RWPE1 (cell line): ENCODE measurements around the gene NTNG2.

Experiments
- CTCF ChIA-PET: fragments of 350-600 bp; sonication (Branson Sonifier 250); formaldehyde crosslinking; extraction: SDS; loops from one replicate; lab custom pipeline; 2021; lab: Yijun Ruan, JAX
- POLR2A ChIA-PET: fragments of 400-600 bp; formaldehyde crosslinking; extraction: SDS; loops from one replicate; lab custom pipeline; 2020; ENCODE audit warnings: antibody characterized with exemption; ENCODE audit not compliant: low non-redundant PET; lab: Yijun Ruan, JAX
- DNase-seq: peaks from one replicate; pipeline ENCODE4 v3.0.0; 2012; ENCODE audit warnings: low spot score
- H3K27ac ChIP-seq: fragments of 450-650 bp; 2 replicates; pipeline ENCODE4 v1.5.1; 2017
- TF ChIP-seq, protein P1 (sequence below): fragments of 450-650 bp; conservative IDR thresholded peaks from 2 replicates; pipeline ENCODE4 v1.5.1; 2017; ENCODE audit warnings: low read depth, mild to moderate bottlenecking

NTNG2 gene

DNA sequence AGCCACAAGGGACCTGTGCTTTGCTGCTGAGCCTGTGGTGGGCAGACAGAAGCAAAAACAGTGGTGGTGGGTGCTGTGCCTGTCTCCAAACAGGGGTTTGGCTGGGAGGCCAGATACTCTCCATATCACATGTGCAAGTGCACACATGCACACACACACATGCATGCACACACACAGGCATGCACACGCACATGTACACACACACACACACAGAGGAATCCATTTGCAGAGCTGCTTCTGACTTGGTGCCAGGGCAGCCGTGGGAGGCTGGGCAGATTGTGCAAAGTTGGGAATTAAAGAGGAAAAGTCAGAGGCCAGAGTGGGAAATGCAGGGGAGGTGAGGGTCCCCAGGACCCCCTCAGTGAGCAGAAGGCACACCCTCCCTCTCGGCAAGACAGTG is 71.3 kb downstream of the NTNG2 start:
- CTCF ChIA-PET = interaction anchor here (0.6 to 2.2 kb wide), 6 partner anchors 51 to 478 kb away, joined by 3 to 5 read pairs (median 3); no protein-coding TSS in a partner anchor
- POLR2A ChIA-PET = no interaction called here
- TF ChIP-seq, protein P1, sequence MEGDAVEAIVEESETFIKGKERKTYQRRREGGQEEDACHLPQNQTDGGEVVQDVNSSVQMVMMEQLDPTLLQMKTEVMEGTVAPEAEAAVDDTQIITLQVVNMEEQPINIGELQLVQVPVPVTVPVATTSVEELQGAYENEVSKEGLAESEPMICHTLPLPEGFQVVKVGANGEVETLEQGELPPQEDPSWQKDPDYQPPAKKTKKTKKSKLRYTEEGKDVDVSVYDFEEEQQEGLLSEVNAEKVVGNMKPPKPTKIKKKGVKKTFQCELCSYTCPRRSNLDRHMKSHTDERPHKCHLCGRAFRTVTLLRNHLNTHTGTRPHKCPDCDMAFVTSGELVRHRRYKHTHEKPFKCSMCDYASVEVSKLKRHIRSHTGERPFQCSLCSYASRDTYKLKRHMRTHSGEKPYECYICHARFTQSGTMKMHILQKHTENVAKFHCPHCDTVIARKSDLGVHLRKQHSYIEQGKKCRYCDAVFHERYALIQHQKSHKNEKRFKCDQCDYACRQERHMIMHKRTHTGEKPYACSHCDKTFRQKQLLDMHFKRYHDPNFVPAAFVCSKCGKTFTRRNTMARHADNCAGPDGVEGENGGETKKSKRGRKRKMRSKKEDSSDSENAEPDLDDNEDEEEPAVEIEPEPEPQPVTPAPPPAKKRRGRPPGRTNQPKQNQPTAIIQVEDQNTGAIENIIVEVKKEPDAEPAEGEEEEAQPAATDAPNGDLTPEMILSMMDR = no peak
- DNase-seq = no peak
- H3K27ac ChIP-seq = no peak overlapping the region

DNA sequence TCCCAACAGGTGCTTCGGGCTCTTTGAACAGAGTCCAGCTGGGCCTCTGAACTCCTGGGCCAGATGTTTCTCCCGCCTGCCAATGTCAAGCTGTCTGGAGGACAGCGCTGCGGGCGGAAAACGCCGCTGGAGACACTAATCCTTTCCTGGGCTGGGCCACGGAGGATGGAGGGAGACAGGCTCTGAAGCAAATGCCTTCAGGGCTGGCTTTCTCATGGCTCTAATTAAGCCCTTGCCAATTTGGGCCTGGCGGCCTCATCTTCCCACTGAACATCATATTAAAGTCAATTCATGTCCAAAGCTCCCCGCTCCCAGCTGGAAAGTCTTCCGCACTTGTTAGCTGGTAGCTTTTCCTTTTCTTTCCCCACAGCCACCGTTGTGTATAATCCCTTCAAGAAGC is 72.7 kb downstream of the NTNG2 start:
- no peak for DNase-seq
- ChIA-PET CTCF (interaction anchor here (0.8 to 3.4 kb wide), 5 partner anchors 9 to 494 kb away, joined by 3 to 44 read pairs (median 5); no protein-coding TSS in a partner anchor), POLR2A (no interaction called here)
- TF ChIP-seq, protein P1 = no peak
- H3K27ac ChIP-seq = no peak overlapping the region

DNA sequence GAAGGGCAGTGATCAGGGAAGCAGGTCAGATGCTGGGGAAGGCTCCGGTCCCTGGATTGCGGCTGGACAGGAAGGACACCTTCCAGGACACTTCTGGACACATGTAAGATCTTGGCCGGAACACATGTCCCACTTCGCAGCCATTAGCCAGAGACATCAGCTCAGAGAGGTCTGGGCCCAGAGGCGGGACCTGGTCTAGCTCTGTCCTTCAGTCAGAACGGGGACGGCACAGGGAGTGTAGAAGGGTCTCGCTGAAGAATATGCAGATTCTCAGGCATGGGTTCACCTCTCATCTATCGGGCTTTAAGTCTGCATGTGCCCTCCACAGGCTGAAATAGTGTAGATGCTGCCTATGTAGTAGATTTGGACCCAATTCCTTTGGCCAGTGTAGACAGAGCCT is 73.3 kb downstream of the NTNG2 start:
- no peak overlapping the region for H3K27ac ChIP-seq
- CTCF ChIA-PET = interaction anchor here (0.7 to 3.4 kb wide), 5 partner anchors 66 to 1872 kb away, joined by 3 to 44 read pairs (median 7); no protein-coding TSS in a partner anchor
- POLR2A ChIA-PET = no interaction called here
- DNase-seq = no peak
- TF ChIP-seq, protein P1 = no peak

DNA sequence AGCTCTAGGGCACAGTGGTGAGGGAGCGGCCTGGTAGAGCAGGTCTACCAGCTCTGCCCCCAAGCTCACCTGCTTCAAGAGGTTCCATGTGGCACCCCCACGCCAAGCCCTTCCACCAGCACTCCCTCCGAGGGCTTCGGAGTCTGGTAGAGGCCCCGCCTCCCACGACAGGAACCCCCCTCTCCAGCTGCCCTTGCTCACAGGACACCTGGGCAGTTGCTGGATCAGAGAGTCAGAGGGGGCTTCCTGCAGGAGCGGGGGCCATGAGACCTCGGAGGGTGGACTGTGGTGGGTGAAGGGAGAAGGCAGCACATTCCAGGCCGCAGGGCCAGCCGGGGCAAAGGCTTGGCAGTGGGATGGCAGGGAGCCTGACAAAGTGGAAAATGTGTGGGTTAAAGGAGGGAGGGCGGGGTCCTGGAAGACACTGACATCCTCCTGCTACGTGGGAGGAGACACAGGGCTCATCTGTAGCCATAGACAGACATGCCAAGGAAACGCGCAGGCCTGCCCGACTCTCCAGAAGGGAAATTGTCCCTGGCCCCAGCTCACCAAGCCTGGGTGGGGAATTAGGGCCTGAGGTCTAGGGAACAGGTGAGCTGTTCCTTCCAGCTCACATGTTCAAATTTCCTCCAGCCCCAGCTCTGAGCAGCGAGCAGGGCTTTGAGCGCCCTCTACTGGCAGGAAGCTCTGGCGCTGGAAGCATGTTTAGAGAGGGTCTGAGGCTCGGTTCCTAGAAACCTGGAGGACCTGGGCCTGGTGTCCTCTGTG is 74.2 kb downstream of the NTNG2 start:
- TF ChIP-seq, protein P1 = peak; percentile 100
- H3K27ac ChIP-seq = no peak overlapping the region
- ChIA-PET POLR2A (no interaction called here), CTCF (interaction anchor here (0.5 to 3.4 kb wide), 47 partner anchors 8 to 1876 kb away, joined by 3 to 44 read pairs (median 4); no protein-coding TSS in a partner anchor)
- peak; percentile 90 for DNase-seq

DNA sequence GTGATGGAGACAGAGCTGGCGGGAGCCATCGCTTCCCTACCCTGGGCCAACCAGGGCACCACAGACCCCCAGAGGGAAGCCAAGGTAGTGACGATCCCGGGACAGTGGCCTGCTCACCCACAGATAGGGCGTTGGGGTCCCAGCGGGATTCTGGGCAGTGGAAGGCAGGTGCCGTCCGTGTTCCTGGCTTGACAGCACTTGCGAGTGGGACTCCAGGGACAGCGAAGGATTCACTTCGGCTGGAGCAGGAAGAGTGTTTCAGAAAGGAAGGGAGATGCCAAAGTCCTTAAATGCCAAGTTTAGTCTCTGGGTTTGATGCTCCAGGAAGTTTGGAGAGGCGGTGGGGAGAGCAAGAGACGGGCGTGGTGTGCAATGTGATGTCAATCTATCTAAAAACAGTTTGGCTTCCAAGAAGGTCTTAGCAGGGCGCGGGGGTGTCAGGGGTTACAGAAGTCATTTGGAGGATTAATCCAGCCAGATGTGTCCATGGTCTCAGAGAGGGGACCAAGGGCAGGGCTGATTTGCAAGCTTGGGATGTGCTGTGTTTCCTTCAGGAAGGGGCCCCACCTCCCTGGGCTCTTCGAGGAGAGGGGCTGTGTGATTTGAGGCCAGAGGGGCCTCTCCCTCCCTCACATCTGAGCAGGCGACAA is 74.9 kb downstream of the NTNG2 start:
- CTCF ChIA-PET = interaction anchor here (0.6 to 3.4 kb wide), 36 partner anchors 9 to 675 kb away, joined by 3 to 44 read pairs (median 4); no protein-coding TSS in a partner anchor
- H3K27ac ChIP-seq = no peak overlapping the region
- TF ChIP-seq, protein P1 = peak; percentile 79
- DNase-seq = no peak
- POLR2A ChIA-PET = no interaction called here

DNA sequence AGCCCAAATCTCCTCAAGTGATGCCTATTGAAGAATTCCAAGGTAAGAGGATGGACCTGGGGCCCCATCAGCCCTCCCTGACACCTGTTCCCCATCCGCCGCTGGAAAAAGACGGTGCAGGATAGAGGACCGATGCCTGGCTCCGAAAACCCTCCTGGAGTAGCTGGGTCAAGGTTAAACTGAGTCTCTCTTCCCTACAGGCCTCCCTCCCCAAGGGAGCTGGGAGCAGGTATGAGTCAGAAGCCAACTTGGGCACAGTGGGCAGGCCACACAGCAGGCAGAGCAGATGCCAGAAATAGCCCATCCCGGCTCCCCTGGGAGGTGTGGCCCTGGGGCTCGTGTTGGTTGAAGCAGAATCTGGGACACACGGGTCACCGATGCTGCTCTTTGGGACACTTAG is 75.6 kb downstream of the NTNG2 start:
- ChIA-PET CTCF (interaction anchor here (0.6 to 3.4 kb wide), 14 partner anchors 9 to 646 kb away, joined by 3 to 44 read pairs (median 4); no protein-coding TSS in a partner anchor), POLR2A (no interaction called here)
- no peak for DNase-seq
- TF ChIP-seq, protein P1 = no peak
- H3K27ac ChIP-seq = no peak overlapping the region
